ENCODE results near the gene APBB1IP.
"Not testable (repeated sequence)": the region's sequence is repeated elsewhere in the genome, so short reads cannot be mapped to it uniquely, and the experiment has no call there.

The APBB1IP gene

GRCh38 chr10:26445411-26446031 lies 7.4 kb downstream of the APBB1IP start:
- DNase-seq = no peak

GRCh38 chr10:26446258-26446657 lies 8.1 kb downstream of the APBB1IP start:
- DNase-seq = no peak

DNA sequence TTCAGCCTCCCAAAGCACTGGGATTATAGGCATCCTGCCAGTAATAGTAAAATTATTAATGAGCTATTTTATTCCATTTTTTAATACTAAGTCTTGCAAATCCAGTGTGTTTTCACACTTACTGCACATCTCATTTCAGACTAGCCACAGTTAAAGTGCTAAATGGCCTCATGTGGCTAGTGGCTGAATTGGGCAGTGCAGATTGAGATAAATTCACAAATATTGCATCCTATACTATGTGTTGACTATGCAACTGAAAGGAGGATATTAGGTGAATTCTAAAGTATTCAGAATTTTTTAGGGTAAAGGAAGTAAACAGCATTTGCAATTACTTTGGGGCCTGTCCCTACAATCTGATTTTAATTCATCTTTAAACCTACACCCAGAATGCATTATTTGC lies 10.2 kb downstream of the APBB1IP start:
- no peak for DNase-seq

- DNase-seq = no peak
Measured at GRCh38 chr10:26448706-26449435, 10.7 kb downstream of the APBB1IP start.

- no peak for DNase-seq
Measured at GRCh38 chr10:26449726-26450125, 11.6 kb downstream of the APBB1IP start.

DNA sequence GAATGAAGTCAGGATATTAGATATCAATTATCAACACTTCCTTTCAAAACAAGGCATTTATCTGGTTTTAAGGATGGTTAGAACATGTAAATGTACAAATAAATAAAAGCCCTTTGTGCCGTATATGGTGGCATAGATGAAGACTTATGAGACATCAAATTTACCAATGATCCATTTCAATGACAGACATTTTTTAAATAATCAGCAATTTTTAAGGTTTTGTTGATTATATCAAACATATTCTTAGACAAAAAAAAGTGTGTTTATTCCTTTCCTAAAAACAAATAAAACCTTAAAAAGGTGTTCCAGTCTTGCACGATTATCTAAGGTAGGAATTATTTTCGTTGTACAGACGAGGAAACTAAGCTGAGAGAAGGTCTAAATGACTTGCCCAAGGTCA lies 13.8 kb downstream of the APBB1IP start:
- DNase-seq = no peak

DNA sequence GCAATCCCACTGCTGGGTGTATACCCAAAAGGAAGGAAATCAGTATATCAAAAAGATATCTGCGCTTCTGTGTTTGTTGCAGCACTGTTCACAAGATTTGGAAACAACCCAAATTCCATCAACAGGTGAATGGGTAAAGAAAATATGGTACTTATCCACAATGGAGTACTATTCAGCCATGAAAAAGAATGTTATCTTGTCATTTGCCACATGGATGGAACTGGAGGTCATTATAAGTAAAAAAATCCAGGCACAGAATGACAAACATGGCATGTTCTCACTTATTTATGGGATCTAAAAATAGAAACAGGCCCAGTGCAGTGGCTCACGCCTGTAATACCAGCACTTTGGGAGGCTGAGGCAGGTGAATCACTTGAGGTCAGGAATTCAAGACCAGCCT lies 15.7 kb downstream of the APBB1IP start:
- no peak for DNase-seq

DNA sequence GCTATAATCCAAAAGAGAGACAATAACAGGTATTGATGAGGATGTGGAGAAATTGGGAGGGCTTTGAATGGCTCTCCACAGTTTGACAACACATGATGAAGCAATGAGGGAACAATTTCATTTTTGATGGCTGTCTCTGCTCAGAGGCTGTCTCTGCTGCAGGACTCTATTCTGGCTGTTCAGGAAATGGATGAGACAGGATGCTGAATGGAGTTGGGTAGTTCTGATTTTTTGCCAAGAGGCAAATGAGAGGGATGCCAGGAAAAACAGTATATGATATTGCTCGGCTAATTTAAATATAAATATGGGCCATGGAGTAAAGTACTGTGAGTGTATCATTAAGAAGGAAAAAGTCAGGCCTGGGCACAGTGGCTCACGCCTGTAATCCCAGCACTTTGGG lies 16.8 kb downstream of the APBB1IP start:
- no peak for DNase-seq

DNA sequence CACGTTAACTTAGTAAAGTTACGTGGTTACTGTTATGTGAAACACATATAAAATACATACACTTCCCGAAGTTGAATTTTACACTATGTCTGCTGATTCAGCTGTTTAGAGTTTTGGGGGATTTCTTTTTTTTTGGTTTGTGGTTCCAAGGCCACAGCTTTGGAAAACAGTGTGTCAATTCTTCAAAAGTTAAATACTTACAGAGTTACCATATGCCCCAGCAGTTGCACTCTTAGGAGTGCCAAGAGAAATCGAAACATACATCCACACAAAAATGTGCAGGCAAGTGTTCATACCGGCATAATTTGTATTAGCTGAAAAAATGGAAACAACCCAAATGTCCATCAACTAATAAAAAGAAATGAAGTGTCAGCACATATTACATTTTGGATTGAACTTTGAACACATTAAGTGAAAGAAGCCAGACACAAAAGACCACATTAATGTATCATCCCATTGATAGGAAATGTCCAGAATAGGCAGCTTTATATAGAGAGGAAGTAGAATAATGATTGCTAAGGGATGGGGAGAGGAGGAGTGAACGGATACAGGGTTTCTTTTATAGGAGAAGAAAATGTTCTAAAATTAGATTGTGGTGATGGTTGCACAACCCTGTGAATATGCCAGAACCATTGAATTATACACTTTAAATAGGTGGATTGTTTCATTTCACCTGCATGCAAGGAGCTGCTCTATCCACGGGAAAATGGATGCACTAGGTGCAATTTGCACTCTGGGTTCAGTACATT lies 17.6 kb downstream of the APBB1IP start:
- DNase-seq = no peak

- no peak for DNase-seq
Measured at GRCh38 chr10:26457088-26457487, 18.9 kb downstream of the APBB1IP start.

- no peak for DNase-seq
Measured at GRCh38 chr10:26460736-26461135, 22.6 kb downstream of the APBB1IP start.

- no peak for DNase-seq
Measured at GRCh38 chr10:26463986-26464385, 25.8 kb downstream of the APBB1IP start.

DNA sequence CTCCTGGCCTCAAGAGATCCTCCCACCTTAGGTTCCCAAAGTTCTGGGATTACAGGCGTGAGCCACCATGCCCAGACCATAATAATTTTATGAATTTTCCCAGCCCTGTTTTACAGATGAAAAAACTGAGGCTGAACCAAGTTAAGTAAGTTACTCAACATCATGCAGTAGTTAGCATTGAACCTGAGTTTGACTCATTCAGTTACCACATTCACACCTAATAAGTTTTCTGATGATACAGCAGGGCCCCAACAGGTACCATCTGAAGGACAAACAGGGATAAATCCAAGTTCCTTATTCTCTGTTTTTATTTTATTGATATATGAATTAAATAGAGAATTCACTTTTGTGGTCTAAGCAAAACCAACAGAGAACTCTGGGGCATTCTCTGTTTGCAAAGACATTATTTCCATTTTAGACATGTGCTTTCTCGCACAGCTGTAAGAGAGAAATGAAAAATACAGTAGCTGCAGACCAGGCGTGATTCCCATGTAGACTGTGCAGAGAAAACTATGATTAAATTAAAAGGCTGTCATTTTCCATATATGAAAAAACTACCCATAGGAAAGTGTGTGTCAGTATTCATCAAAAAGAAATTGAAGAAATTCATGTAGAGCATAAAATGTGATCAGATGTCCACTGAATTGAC lies 26.6 kb downstream of the APBB1IP start:
- DNase-seq = no peak

GRCh38 chr10:26466531-26466930 lies 28.4 kb downstream of the APBB1IP start:
- DNase-seq = not testable (repeated sequence)

DNA sequence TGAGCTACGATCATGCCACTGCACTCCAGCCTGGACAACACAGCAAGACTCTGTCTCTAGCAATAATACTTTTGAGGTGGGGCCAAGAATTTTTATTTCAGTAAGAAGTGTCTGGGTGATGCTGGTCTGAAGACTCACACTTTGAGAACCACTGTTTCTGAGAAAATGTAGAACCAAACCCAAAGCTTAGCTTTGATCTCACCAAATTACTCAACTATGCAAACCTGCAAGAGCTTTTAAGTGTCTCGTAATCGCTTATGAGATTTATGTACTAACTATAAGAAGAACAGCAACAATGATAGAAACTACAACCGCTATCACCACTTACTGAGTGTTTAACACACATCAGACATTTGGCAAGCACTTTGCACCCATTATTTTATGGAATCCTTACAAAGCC lies 29.5 kb downstream of the APBB1IP start:
- no peak for DNase-seq

DNA sequence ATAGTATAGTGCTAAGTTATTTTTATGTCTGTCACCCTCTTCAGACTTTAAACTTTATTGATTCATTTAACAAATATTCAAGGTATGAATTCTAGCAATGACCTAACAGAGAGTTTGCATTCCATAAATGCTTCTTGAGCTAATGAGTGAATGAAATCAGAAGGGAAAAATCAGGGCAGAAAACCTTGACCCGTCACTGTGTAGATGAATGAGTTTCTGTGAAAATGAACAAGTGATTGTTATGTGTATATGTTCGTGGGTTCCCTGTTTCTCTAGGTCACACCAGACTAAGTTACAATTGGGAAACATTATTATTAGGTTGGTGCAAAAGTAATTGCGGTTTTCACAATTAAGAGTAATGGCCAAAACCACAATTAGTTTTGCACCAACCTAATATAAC lies 30.1 kb downstream of the APBB1IP start:
- no peak for DNase-seq

- DNase-seq = no peak
Measured at GRCh38 chr10:26468700-26469099, 30.6 kb downstream of the APBB1IP start.

GRCh38 chr10:26472492-26472778 lies 34.3 kb downstream of the APBB1IP start:
- DNase-seq = no peak

- DNase-seq = no peak
Measured at GRCh38 chr10:26474026-26474425, 35.9 kb downstream of the APBB1IP start.

DNA sequence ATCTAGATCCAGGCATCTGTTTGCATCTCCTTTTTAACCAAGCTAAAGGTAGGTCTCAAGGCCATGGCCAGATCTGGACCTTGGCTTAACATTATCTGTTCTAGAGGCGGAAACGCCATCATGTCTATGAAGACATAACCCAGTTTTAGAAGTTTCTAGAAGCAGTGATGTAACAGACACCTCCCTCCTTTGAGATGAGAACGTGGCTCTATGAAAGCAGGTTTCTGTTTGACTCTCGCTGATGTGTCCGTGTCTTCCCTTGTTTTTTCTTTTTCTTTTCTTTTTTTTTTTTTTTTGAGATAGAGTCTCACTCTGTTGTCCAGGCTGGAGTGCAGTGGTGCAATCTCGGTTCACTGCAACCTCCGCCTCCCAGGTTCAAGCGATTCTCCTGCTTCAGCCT lies 36.7 kb downstream of the APBB1IP start:
- not testable (repeated sequence) for DNase-seq

GRCh38 chr10:26475386-26475785 lies 37.2 kb downstream of the APBB1IP start:
- no peak for DNase-seq

- DNase-seq = no peak
Measured at GRCh38 chr10:26477501-26477900, 39.4 kb downstream of the APBB1IP start.

DNA sequence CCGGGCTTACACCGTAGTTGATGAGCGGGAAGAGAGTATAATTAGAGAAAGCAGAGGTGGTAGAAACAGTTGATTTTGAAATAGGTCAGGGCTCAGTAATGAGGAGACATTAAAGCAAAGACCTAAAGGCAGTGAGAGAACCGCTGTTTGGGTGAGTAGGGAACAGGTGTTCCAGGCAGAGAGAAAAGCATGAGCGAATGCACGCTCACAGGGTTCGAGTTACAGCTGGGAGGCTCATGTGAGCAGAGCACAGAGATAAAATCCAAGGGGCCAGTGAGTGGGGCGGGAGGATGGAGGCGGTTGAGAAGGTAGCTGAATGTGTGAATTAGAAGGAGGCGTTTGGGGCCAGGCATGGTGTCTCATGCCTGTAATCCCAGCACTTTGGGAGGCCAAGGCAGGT lies 39.9 kb downstream of the APBB1IP start:
- no peak for DNase-seq
